Activated T-cell treated with anti-CD3 and anti-CD28 coated beads for 24 hours (primary cell): ENCODE measurements around the gene INCA1.

Source experiments
- DNase-seq: peaks from one replicate; pipeline ENCODE4 v3.0.0-alpha.2; 2020; ENCODE audit warnings: low read depth

INCA1 gene

GRCh38 chr17:4970273-4970672 lies 27.0 kb downstream of the INCA1 start:
- DNase-seq: no peak

DNA sequence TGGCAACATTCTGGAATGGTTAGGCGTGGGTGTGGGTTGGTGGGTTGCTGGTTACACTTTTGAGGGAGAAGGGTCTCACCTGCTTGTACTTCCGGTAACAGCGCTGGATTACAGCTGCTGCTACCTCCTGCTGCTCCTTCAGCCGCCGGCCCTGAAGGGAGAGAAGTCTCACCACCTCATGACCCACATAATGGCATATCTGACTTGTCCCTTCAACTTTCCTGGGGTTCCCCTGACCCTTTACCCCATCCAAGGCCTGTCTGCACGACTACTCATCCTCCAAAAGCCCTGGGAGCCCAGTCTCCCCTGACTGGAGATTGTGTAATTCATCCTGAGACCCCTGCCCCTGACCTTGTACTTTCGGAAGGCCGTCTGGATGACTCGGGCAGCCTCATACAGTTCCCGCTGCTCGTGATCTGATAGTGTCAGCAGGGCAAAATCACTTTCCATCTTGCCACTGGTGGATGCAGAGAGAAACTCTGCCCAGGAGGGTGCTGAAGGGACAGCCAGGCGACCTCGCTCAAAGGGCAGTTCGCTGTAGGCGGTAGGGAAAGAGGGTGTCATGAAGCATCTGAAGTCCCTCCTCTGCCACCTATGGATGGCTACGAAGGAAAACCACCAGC lies 27.7 kb downstream of the INCA1 start:
- no peak for DNase-seq

DNA sequence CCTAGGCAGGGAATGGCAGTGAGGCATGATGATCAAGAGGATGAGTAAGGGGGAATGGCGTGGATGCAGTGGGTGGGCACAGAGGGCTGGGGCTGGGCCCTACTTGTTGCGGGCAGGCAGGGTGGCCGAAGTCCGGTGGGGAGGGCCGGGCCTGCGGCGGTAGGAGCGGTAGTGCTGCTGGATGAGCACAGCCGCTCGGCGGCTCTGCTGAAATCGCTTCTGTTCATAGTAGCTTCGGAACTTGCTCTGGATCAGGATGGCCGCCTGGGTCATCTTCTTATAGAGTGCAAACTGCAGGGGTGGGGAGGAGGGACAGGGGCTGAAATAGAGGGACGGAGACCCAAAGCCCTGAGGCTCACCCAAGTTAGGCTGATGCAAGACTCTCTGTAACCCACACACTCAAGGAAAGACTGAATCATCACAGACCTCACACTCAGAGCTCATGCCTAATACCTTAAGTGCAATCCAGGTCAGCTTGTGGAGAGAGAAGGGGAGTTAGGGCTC lies 28.2 kb downstream of the INCA1 start:
- DNase-seq: no peak

DNA sequence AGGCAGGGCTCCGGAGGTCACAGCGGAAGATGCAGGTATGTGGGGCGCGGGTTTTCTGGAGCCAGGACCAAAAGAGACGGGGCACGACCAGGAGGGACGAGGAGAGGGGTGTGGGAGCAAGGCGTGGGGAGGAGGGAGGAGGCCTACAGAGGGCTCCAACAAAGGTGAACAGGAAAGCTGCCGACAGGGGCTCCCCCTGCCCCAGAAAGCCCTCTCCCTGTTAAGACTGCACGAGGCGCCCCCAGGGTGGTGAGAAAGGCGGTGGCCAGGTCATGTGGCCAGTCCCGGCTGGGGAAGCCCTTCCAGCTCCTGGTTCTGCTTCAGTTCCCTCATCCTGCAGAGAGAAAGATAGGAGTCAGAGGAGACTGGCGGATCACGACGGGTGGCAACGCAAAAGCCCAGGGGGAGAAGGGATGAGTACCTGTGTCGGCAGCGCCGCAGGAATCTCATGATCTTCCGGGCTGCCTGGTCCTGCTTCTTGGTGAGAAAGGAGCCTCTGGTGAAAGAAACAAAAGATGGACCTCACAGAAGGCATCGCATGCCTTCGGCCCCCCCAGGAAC lies 28.8 kb downstream of the INCA1 start:
- no peak for DNase-seq

DNA sequence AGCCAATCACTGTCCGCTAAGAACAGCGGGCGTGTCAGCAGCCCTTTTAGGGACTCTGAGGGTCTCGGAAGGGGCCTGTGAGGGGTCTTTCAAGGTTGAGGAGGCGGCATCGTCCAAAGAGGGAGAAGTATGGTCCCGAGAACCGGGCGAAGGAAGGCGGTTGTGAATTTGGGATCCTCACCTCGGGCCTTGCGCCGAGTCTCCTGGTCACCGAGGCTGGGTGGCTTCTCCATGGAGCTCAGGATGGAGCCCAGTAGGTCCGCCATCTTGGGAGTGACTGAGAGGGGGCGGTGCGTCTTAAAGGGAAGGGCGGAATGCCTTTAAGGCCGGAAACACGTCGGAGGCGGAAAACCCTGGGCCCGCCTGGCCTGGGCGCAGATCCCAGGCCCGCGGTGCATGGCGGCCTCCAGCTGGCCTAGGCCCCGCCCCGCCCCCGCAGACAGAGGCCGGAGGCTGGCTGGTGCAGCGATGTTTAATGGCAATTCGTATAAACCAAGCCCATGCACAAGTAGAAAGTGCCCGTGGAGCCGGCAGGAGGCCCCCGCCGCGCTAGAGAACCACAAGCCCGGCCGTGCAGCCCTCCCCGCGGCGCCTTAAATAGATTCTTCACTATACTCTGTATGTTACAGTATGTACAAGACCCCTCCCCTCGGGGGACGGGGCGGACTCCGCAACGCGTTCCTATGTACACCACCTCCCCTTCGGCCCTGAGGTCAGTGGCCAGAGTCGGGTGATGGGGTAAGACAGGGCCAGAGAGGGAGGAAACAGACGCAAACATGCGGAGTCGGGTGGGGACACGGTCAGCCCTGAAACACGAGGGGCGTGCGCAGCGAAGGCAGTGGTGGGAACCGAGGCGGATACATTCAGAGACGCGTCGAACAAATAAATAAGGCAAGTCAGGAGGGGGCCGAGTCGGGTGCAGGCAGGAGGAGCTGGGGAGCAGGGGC lies 29.5 kb downstream of the INCA1 start, which contains the start of gene SPAG7:
Gene SPAG7, minus strand, starts transcription at position 279 of the 947 bp plus-strand sequence. Its CDS starts 13 bp downstream, at position 266.
- DNase-seq: peak; percentile 92

DNA sequence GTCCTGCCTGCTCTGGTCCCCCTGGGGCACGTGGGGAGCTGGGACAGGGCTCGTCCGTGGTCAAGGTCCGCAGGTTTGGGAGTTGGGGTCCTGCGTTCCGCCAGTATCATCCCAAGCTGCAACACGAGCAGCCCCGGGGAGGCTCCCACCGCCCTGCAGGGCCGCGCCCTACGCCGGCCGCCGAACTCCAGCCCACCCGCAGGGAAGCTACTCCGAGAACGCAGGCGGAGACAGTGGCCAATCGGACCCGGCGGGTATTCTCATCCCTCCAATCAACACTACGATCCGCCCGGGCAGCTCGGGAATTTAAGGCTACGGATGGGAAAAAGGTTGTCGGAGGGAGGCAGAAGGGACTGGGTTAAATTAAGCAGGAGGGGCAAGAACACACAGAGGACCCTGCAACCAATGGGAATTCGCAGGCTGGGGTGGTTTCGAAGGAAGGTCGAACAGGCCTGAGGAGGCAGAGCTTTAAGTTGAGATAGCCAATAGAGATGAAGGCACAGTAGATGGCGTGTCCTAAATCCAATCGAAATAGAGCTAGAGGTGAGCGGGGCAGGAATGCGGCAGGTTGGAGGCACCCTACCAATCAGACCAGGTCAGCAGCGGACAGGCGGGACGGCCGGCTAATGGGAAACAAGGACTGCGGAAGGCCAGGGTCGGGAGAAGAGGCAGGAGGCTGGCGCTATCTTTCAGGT lies 30.3 kb downstream of the INCA1 start:
- peak; percentile 94 for DNase-seq

DNA sequence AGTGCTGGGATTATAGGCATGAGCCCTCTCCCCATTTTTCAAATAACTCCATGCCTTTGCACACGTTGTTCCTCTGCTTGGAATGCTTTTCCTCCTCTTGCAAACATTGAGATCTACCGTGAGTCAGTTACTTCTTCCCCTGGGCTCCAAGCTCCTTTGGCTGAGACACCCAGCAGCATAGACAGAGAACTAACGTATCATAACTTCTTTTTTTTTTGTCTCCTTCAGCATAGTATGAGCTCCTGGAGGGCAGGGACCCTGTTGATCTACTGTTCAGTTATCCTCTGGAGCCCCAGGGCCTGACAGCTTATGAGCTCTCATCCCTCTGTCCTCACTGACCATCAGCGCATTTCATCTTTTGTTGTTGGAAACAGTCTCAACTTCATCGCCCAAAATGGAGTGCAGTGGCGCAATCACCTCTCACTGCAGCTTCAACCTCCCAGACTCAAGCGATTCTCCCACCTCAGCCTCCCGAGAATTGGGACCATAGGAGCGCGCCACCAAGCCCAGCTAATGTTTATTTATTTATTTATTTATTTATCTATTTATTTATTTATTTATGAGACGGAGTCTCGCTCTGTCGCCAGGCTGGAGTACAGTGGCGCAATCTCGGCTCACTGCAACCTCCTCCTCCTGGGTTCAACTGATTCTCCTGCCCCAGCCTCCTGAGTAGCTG lies 31.9 kb downstream of the INCA1 start:
- DNase-seq: no peak

- no peak for DNase-seq
These were observed 36.9 kb downstream of the INCA1 start for GRCh38 chr17:4960279-4960922.

- DNase-seq: no peak
These were observed 37.9 kb downstream of the INCA1 start for GRCh38 chr17:4959261-4959965.

DNA sequence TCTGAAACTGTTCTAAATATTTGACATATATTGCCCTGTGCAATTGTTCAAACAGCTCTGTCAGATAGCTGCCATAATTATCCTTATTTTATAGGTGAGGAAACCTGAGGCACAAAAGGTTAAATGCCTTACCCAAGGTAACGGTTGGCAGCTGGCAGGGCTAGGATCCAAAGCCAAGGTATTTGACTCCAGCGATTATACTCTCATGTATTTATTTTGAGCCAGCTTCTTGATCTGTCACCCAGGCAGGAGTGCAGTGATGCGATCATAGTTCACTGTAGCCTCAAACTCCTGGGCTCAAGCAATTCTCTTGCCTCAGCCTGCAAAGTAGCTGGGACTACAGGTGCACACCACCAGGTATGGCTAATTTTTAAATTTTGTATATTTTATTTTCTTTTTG lies 39.2 kb downstream of the INCA1 start:
- DNase-seq: no peak

GRCh38 chr17:4956493-4957061 lies 40.7 kb downstream of the INCA1 start:
- DNase-seq: no peak

DNA sequence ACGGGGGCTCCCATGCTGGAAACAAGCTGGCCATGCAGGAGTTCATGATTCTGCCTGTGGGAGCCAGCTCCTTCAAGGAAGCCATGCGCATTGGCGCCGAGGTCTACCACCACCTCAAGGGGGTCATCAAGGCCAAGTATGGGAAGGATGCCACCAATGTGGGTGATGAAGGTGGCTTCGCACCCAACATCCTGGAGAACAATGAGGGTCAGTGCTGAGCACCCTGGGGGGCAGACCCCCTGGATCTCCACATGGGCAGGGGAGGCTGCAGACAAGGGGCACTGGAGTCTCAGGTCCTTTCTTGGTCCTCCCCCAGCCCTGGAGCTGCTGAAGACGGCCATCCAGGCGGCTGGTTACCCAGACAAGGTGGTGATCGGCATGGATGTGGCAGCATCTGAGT lies 42.2 kb downstream of the INCA1 start:
- no peak for DNase-seq

GRCh38 chr17:4953451-4953961 lies 43.8 kb downstream of the INCA1 start:
- no peak for DNase-seq

GRCh38 chr17:4951486-4951885 lies 45.8 kb downstream of the INCA1 start:
- no peak for DNase-seq

DNA sequence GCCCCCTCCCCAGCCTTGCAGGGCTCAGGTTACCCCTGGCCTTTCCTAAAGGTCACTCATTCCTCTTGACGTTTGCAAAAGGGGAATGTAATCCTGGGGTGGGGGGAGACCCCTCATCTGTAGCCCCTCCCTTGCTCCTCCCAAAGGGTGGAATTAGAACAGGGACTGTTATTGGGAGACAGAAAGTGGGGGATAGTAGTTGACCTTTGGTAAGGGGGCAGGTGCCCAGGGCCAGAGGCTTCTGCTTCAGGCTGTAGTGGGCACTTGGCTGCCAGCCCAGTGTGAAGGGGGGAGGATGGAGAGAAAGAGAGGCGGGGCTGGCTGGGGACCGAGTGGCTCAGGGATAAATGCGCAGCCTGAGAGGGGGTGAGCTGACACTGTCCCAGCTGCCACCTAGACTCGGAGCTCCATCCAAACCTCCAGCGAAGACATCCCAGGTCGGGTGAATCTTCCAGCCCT lies 46.5 kb downstream of the INCA1 start, which contains the start of gene ENO3:
Gene ENO3, plus strand, starts transcription at position 374 of the 459 bp plus-strand sequence. CDS start 711 bp downstream, outside the sequence.
- DNase-seq: no peak

DNA sequence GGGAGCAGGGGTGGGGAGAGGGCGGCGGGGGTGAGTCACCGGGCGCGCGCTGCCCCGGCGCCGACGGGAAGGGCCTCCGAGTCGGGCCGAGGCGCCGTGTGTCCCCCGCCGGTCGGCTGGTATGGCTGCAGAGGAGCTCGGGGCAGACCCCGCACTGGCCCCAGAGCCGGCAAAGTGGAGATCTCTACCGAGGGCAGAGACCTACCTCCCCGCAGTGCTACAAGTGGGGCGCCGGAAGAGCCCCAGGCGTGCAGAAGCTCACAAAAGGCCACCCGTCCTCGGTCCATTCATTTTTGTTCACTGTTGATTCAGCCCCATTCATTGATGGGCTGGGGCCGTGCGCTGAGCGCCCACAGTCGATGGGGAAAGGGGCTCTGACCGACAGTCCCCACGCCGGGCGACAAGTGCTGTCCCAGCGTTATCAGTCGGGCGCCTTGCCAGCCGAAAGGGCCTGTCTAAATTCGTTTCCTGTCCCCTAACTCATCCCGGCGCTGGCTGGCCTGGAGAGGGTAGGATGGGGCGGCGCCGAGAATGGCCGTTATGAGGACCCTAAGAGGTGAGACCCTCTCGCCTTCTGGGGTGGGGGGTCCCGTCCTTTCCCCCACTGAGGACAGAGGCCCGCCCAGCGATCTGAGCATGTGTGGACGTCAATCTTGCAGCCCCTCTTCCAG lies 47.1 kb downstream of the INCA1 start:
- DNase-seq: no peak

DNA sequence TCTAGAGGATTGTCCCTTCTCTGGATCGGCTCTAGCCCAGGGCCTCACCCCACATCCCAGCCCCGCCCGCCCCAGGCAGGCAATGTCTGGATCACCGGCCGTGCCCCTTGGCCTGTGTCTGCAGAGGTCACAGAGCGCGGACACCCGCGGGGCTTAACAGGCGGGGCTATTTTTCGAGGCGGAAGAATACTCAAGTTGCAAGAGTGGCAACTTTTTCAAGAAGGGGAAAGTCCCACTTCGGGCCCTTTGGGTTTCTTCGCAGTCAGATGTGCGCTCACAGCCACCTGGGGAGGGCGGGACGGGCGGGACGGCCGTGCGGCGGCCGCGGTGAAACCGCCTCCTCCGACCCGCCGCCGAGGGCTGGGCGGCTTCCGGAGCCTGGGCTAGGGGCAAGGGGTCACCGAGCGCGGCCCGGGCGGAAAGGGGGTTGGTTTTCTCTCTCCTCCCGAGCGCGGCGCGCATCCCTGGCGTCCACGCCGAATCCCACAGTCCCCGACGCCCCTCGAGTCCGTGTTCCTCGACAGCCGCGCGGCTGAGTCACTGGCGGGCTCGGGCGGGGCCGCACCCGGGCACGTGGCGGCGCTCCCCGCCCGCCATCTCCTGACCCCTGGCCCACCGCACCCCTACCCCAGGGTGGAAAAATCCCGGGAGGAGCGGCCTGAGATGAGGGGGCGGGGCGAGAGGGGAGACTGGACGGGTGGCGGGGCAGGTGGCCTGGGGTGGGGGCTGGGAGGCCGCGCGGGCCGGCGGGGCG lies 47.8 kb downstream of the INCA1 start:
- DNase-seq: peak; percentile 64

GRCh38 chr17:4948931-4949320 lies 48.4 kb downstream of the INCA1 start:
- peak; percentile 77 for DNase-seq
